Stimulated activated CD4-positive, alpha-beta T cell treated with anti-CD3 and anti-CD28 coated beads, Interleukin-1b, Interleukin-23, amount 100 ng/mL, for 4 hours (primary cell): ENCODE measurements around the gene CRLF3.
A peak's percentile ranks its signal among the peaks of the same experiment; 100 is the strongest.
"Not testable (repeated sequence)": the region's sequence is repeated elsewhere in the genome, so short reads cannot be mapped to it uniquely, and the experiment has no call there.

Source experiments
- DNase-seq, 2 donors: peaks; one replicate each; pipeline ENCODE4 v3.0.0-alpha.2; 2020; ENCODE audit warnings: low read depth in 2 of 2

CRLF3 gene

DNA sequence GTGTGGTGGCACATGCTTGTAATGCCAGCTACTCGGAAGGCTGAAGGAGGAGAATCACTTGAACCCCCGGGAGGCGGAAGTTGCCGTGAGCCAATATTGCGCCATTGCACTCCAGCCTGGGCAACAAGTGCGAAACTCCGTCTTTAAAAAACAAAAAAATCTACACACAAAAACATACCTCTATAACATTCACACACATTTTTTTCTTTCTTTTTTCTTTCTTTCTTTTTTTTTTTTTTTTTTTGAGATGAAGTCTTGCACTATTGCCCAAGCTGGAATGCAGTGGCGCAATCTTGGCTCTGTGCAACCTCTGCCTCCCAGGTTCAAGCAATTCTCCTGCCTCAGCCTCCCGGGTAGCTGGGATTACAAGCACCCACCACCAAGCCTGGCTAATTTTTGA, 9.6 kb downstream of the CRLF3 start:
- DNase-seq: not testable (repeated sequence)

DNA sequence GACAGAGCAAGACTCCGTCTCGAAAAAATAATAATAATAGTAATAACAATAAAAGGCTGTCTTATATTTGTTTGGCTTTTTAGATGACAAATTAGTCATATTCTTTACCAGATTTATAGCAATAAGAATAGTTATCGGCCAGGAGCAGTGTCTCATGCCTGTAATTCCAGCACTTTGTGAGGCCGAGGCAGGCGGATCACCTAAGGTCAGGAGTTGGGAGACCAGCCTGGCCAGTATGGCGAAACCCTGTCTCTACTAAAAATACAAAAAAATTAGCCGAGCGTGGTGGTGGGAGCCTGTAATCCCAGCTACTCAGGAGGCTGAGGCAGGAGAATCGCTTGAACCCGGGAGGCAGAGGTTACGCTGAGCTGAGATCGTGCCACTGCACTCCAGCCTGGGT, 10.3 kb downstream of the CRLF3 start:
- not testable (repeated sequence) for DNase-seq

GRCh38 chr17:30812218-30813177, 12.0 kb downstream of the CRLF3 start:
- no peak for DNase-seq

DNA sequence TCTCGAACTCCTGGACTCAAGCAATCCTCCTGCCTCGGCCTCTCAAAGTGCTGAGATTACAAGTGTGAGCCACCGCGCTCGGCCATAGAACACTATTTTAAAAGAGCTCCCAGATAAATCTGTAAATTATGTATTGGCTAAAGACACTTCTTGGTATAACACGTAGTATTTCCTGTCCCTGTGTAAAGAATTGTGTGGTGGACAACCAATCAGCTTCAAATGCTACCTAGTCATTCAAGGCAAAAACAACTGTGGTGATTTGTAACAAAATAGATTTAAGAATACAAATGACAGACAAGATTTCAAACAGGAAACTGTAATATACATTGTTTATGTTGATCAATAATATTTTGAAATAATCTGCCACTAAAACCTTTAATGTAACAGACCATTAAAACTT, 14.6 kb downstream of the CRLF3 start:
- no peak for DNase-seq

DNA sequence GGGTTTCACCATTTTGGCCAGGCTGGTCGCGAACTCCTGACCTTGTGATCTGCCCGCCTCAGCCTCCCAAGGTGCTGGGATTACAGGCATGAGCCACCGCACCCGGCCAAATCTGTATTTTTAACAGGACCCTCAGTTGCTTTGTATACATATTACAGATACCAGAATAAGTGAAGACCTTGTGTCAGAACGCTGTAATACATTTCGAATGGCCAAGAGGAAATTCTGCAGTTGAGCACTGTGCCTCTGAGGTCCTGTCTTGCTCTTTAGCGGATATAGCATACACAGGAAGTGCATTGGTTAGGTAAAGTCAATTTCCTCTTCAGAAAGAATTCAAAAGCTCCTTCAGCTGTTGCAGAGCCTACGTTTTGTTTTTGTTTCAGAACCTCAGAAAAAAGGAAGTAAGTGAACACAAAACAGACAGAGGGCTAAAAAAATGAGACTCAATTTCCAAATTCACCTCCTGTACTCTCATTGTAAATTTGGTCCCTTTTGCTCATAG, 15.7 kb downstream of the CRLF3 start:
- DNase-seq: peak in 1 of 2 donors; percentile 21

DNA sequence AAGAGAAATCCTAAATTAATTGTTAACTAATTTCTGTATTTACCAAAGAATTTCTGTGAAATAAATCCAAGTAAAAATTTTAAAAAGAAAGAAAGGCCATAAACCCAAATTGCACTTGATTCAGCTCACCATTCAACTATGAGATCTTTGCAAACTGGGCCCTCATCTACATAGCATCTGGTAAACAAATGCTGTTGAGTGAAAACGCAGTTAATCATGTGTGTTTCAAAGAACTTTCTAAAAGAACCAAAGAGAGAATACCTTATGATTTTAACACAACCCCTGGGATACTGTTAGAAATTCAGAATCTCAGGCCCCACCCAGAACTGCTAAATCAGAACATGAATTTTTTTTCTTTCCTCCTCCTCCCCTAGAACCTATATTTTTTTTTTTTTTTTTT, 16.6 kb downstream of the CRLF3 start:
- no peak for DNase-seq

- no peak for DNase-seq
Measured at GRCh38 chr17:30805944-30806456, 18.5 kb downstream of the CRLF3 start.

DNA sequence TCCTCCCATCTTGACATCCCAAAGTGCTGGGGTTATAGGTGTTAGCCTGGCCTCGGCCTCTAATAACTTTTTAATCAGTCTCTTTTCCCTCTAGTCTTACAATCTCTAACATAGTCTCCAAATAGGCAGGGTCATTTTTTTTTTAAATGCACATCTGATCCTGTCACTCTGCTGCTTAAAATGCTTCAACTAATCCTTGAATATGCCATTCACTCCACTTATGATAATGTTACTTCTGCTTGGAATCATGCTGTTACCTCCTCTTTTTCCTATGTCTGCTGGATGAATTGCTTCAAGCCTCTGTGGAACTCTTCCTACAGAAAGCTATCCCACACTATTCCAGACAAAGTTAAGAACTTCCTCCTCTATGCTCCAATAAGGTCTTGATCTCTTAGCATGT, 22.8 kb downstream of the CRLF3 start:
- no peak for DNase-seq

DNA sequence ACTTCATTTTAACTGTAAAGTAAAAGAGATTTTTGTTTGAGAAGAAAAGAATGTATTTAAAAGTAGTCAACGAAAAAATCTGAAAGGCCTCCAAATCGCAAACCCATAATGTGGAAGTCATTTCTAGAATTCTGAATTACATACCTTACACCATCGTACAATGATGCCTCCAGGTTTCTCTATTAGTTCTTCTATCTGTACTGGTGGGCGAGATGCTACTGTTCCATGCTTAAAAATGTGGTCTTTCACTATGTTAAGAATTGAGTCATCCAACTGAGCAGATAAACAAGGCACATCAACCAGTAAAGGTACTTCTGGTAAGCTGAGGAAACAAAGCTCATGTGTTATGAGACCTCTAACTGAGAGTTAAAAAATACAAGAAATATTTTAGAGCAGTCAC, 28.5 kb downstream of the CRLF3 start:
- DNase-seq: no peak

GRCh38 chr17:30794372-30794771, 30.1 kb downstream of the CRLF3 start:
- DNase-seq: no peak

GRCh38 chr17:30793282-30793977, 31.1 kb downstream of the CRLF3 start:
- DNase-seq: no peak

DNA sequence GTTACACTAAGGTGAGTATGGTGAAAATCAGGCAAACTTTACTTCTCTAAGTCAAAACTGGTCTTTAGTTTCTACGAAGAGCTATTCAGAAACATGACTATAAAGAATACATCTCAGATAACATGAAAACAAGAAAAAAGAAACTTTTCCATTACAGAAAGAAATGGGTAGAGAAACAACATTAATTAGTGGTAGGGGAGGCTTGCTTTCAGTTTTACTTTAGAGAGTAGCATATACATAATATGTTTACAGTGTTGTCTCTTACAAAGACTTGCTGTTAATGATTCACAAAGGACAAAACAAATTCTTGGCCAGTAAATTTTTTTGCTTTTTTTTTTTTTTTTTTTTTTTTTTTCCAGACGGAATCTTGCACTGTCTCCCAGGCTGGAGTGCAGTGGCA, 34.2 kb downstream of the CRLF3 start:
- DNase-seq: no peak

- DNase-seq: no peak
Measured at GRCh38 chr17:30788918-30789317, 35.6 kb downstream of the CRLF3 start.

GRCh38 chr17:30782206-30782605, 42.3 kb downstream of the CRLF3 start:
- DNase-seq: no peak

GRCh38 chr17:30780343-30780742, 44.1 kb downstream of the CRLF3 start:
- no peak for DNase-seq

GRCh38 chr17:30768771-30769170, 55.7 kb downstream of the CRLF3 start:
- not testable (repeated sequence) for DNase-seq

GRCh38 chr17:30767641-30768404, 56.7 kb downstream of the CRLF3 start:
- DNase-seq: not testable (repeated sequence)

GRCh38 chr17:30761060-30761459, 63.4 kb downstream of the CRLF3 start:
- no peak for DNase-seq

DNA sequence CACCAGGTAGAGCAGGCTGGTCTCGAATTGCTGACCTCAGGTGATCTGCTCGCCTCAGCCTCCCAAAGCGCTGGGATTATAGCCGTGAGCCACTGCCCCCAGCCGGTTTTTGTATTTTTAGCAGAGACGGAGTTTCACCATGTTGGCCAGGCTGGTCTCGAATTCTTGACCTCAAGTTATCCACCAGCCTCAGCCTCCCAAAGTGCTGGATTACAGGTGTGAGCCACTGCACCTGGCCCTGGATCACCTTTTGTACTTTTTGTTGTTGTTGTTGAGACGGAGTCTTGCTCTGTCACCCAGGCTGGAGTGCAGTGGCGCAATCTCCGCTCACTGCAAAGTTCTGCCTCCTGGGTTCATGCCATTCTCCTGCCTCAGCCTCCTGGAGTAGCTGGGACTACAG, 71.2 kb downstream of the CRLF3 start:
- DNase-seq: not testable (repeated sequence)

- DNase-seq: not testable (repeated sequence)
Measured at GRCh38 chr17:30750982-30751381, 73.5 kb downstream of the CRLF3 start.

DNA sequence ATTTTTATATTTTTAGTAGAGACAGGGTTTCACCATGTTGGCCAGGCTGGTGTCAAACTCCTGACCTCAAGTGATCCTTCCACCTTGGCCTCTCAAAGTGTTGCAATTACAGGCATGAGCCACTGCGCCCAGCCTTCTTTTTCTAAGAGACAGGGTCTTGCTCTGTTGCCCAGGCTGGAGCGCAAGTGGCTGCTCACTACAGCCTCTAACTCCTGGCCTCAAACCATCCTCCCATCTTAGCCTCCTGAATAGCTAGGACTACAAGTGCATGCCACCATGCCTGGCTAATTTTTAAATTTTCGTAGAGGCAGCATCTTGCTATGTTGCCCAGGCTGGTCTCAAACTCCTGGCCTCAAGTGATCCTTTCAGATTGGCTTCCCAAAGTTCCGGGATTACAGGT, 76.9 kb downstream of the CRLF3 start:
- DNase-seq: not testable (repeated sequence)

GRCh38 chr17:30742669-30743068, 81.8 kb downstream of the CRLF3 start:
- not testable (repeated sequence) for DNase-seq
